ENCODE data around the gene RERE.

Gene RERE

DNA sequence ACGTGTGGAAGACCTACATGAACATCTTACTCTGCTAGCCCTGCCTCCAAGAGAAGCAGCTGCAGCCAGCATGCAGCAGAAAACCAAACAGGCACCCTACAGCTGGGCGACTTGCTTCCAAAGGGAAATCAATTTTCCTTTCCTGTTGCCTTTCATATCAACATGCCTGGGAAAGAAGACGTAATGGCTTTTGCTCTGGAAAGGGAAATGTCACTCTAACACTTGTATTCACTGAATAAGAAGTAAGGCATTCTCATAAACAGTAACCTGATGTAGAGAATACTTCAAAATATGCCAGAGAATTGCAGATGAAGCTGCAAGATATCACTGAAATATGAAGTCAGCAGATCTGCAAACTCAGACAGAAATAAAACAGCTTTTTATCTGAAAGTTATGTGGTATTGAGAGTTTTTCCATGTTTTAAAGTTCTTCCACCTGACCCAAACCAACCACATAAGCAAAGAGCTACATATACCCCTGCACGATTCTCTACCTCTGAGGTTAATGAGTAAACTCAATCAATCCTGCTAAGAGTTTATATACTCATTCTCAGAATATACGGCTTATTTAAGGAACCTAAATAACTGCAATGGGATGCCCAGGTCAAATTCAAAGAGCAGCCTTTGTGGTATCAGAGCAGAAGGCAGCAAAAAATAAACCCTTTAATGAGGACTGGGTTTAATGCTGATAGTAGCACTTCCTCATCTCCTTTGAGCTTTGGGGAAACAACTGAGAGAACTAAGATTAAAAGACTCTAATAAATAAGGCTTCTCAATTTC is 150.9 kb downstream of the RERE start (continued):
- TF ChIP-seq SP3 (tag by site-specific recombination; IDR thresholded peaks at IDR 0.05) (no peak), SETDB1 (IDR thresholded peaks at IDR 0.05; ENCODE audit: insufficient read length, low read length) (no peak)

- ChIA-PET POLR2A (no interaction called here), CTCF (no interaction called here)
- Histone ChIP-seq H3K36me3 (ENCODE audit: control insufficient read depth in 2 of 2, insufficient read depth in 1 of 2, low read length in 2 of 2) (no peaks in the 10 kb centered on the region), H3K4me3 (ENCODE audit: low read depth, low read length) (no peak overlapping the region), H3K4me1 (ENCODE audit: control insufficient read depth, insufficient read depth, low read length) (peaks cover 37% of the 10 kb centered on the region), H3K27ac (ENCODE audit: extremely low read depth, low read depth, low read length) (no peak overlapping the region), H3K9me3 (ENCODE audit: control insufficient read depth, insufficient read depth, low read depth, low read length) (no peaks in the 10 kb centered on the region)
- TF ChIP-seq PRDM1 (tag by site-specific recombination; IDR thresholded peaks at IDR 0.05) (no peak), HOXC10 (CRISPR knock-in tag; IDR thresholded peaks at IDR 0.05) (no peak), ZNF610 (tag by site-specific recombination; IDR thresholded peaks at IDR 0.05; ENCODE audit: borderline replicate concordance) (no peak), OVOL3 (tag by site-specific recombination; IDR thresholded peaks at IDR 0.05) (no peak), ZNF639 (tag by site-specific recombination; IDR thresholded peaks at IDR 0.05) (no peak), HOXA7 (CRISPR knock-in tag; IDR thresholded peaks at IDR 0.05; ENCODE audit: borderline replicate concordance) (no peak), ZNF518A (tag by site-specific recombination; conservative IDR thresholded peaks at IDR 0.05; ENCODE audit: low read depth) (no peak), PRDM4 (tag by site-specific recombination; IDR thresholded peaks at IDR 0.05) (no peak), ZNF571 (tag by site-specific recombination; IDR thresholded peaks at IDR 0.05) (no peak), PRDM10 (tag by site-specific recombination; IDR thresholded peaks at IDR 0.05) (no peak), ZNF2 (tag by site-specific recombination; IDR thresholded peaks at IDR 0.05) (no peak), MEIS1 (CRISPR knock-in tag; IDR thresholded peaks at IDR 0.05; ENCODE audit: borderline replicate concordance) (no peak)
- TF ChIP-seq, protein P1, sequence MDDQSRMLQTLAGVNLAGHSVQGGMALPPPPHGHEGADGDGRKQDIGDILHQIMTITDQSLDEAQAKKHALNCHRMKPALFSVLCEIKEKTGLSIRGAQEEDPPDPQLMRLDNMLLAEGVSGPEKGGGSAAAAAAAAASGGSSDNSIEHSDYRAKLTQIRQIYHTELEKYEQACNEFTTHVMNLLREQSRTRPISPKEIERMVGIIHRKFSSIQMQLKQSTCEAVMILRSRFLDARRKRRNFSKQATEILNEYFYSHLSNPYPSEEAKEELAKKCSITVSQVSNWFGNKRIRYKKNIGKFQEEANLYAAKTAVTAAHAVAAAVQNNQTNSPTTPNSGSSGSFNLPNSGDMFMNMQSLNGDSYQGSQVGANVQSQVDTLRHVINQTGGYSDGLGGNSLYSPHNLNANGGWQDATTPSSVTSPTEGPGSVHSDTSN (CRISPR knock-in tag; IDR thresholded peaks at IDR 0.05), result no peak
Observed at GRCh38 chr1:8665833-8666232, 151.6 kb downstream of the RERE start.

Measured in HEK293 (cell line).